ENCODE measurements around the gene OPN1MW3. TPM values are rescaled to one million over a fixed set of nuclear protein-coding genes. Genes with fewer than 3 reads are reported as not detected.
"Not testable (repeated sequence)": the region's sequence is repeated elsewhere in the genome, so short reads cannot be mapped to it uniquely, and the experiment has no call there.

Gene OPN1MW3
- total RNA-seq (not detected), polyA plus RNA-seq (not detected)
- long read RNA-seq, donor 1, result 0 reads
- long read RNA-seq, donor 2, result 0 reads
- long read RNA-seq, donor 3, result 0 reads

DNA sequence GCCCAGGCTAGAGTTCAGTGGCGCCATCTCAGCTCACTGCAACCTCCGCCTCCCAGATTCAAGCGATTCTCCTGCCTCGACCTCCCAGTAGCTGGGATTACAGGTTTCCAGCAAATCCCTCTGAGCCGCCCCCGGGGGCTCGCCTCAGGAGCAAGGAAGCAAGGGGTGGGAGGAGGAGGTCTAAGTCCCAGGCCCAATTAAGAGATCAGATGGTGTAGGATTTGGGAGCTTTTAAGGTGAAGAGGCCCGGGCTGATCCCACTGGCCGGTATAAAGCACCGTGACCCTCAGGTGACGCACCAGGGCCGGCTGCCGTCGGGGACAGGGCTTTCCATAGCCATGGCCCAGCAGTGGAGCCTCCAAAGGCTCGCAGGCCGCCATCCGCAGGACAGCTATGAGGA, at the start of gene OPN1MW3:
Gene OPN1MW3 (plus strand): TSS at position 301 of the 400 bp plus-strand sequence. CDS start 38 bp downstream, at position 339.
- WGBS, 4 donors, result no CpG with 5 or more reads among the region's 17 CpGs
- intact Hi-C loops (cut with DNase I); H3K27me3 ChIP-seq; H3K27ac ChIP-seq; H3K36me3 ChIP-seq; DNase-seq; ATAC-seq; H3K4me1 ChIP-seq; H3K9me3 ChIP-seq; H3K4me3 ChIP-seq: not testable (repeated sequence)

DNA sequence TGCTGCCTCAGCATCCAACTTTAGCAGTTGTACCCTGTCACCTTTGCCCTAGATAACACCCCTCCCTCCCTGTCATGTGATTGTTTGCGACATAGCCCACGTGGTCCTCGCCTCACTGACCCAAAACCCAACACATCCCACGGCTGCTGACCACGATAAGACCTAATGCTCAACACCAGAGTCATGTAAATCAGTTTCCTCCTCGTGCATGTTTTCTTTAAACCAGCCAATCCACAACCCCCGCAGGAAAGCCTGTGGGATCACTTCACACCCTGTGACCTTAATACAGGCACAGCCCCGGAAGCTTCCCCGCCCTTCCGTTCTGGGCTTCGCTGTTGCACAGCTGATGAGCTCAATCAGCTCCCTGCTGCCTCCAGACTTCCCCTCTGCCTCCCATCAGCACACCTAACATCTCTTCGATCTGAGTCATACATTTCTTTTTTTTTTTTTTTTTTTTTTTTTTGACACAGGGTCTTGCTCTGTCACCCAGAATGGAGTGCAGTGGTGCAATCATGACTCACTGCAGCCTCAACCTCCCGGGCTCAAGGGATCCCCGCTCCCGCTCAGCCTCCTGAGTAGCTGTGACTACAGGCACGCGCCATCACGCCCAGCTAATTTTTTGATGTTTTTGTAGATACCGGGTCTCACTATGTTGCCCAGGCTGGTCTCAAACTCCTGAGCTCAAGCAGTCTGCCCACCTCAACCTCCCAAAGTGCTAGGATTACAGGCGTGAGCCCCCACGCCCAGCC, 47.5 kb upstream of the OPN1MW3 start:
- WGBS, 4 donors, result no CpG with 5 or more reads among the region's 21 CpGs
- DNase-seq; H3K27me3 ChIP-seq; H3K9me3 ChIP-seq; H3K4me1 ChIP-seq; intact Hi-C loops (cut with DNase I); H3K27ac ChIP-seq; H3K4me3 ChIP-seq; H3K36me3 ChIP-seq: not testable (repeated sequence)
- ATAC-seq, result peak; percentile 94 to 98 (median 95)

DNA sequence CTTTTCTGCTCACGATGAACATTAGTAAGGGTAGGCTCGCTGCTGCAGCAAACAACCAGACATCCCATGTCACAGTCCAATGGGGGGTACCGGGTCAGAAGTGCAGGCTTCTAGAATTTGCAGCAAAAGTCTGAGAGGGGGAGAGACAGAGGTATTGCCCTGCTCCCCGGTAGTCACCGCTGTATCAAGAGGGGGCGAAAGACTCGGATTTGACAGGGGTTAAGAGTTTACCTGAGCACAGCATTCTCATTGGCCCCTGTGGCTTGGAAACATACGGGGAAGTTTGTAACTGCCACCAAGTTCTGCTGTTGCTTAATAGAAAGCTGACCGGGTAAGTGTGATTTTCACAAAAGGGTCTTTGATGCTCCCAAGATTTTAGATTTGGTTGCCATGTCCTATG, 46.3 kb upstream of the OPN1MW3 start:
- 83 to 91% (median 87%) methylated on average over 3 to 7 of the region's 9 CpGs for WGBS, 4 donors
- ATAC-seq; H3K4me3 ChIP-seq; H3K27ac ChIP-seq; H3K36me3 ChIP-seq; intact Hi-C loops (cut with DNase I); H3K27me3 ChIP-seq; H3K4me1 ChIP-seq; H3K9me3 ChIP-seq: not testable (repeated sequence)
- peak in 1 of 5 donors; percentile 4 for DNase-seq

DNA sequence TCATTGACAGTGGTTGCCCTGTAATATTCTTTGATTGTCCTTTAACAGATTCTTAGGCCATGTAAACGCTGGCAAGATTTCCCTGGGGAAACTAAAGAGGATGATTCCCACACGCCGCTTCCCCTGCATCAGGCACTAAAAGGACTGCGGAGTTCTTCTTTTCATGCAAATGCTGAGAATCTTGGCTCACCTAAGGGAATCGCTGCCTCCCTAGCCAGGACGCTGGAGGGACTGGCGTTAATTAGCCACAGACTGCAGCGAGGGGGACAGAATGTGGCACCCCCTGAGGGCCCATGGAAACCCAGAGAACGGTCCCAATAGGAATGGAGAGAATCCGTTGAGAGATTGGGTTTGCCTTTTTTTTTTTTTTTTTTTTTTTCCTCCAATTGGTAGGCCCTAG, 45.9 kb upstream of the OPN1MW3 start:
- intact Hi-C loops (cut with DNase I); H3K4me3 ChIP-seq; DNase-seq; H3K9me3 ChIP-seq; H3K36me3 ChIP-seq; H3K27ac ChIP-seq; ATAC-seq; H3K4me1 ChIP-seq; H3K27me3 ChIP-seq: not testable (repeated sequence)
- no CpG with 5 or more reads among the region's 10 CpGs for WGBS, 4 donors

DNA sequence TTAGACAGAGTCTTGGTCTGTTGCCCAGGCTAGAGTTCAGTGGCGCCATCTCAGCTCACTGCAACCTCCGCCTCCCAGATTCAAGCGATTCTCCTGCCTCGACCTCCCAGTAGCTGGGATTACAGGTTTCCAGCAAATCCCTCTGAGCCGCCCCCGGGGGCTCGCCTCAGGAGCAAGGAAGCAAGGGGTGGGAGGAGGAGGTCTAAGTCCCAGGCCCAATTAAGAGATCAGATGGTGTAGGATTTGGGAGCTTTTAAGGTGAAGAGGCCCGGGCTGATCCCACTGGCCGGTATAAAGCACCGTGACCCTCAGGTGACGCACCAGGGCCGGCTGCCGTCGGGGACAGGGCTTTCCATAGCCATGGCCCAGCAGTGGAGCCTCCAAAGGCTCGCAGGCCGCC, 37.9 kb upstream of the OPN1MW3 start, which contains the start of gene OPN1MW2:
Gene OPN1MW2 (plus strand): TSS at position 301 of the 400 bp plus-strand sequence. CDS start 60 bp downstream, at position 361.
- H3K27ac ChIP-seq; DNase-seq; ATAC-seq; H3K4me3 ChIP-seq; H3K4me1 ChIP-seq; H3K27me3 ChIP-seq; H3K36me3 ChIP-seq; H3K9me3 ChIP-seq; intact Hi-C loops (cut with DNase I): not testable (repeated sequence)
- WGBS, 4 donors, result no CpG with 5 or more reads among the region's 16 CpGs

DNA sequence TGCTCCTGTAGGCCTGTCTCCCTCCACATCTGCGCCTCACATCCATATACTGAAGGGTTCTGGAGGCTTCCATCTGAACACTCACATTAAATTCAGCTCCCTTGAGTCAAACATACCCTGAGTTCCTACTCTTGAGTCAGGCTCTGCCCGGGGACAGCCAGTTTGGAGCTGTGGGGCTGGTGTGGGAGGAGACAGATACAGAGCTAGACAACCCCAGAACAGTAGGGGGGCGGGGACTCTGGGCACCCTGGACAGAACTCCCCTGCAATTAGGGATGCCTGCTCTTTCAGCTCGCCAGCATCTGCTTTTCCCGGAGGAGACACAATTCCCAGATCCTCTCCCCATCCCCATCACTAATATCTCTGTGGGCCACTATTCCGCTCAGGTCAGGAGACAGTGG, 32.1 kb upstream of the OPN1MW3 start:
- H3K4me3 ChIP-seq; ATAC-seq; DNase-seq; H3K4me1 ChIP-seq; H3K9me3 ChIP-seq; intact Hi-C loops (cut with DNase I); H3K36me3 ChIP-seq; H3K27me3 ChIP-seq; H3K27ac ChIP-seq: not testable (repeated sequence)
- whole genome bisulfite sequencing, 4 donors, result no CpG with 5 or more reads among the region's 6 CpGs

DNA sequence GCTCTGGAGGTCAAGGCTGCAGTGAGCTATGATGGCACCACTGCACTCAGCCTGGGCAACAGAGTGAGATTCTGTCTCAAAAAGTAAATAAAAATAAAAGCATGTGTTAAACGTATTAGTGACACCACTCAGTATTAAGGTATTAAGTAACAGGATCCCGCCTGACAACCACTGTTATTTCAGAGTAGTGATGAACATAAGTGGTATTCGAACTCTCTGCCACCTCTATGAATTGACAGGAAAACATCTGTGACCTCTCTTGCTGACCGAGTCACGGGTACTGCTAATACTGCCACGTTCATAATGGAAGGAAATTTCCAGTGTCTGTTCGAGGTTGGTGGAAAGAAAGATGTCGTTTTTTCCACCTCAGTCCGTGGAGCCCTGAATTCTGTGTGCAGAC, 30.7 kb upstream of the OPN1MW3 start:
- H3K9me3 ChIP-seq; H3K4me1 ChIP-seq; H3K27ac ChIP-seq; ATAC-seq; H3K27me3 ChIP-seq; intact Hi-C loops (cut with DNase I); H3K4me3 ChIP-seq; H3K36me3 ChIP-seq; DNase-seq: not testable (repeated sequence)
- WGBS, 4 donors, result no CpG with 5 or more reads among the region's 9 CpGs

DNA sequence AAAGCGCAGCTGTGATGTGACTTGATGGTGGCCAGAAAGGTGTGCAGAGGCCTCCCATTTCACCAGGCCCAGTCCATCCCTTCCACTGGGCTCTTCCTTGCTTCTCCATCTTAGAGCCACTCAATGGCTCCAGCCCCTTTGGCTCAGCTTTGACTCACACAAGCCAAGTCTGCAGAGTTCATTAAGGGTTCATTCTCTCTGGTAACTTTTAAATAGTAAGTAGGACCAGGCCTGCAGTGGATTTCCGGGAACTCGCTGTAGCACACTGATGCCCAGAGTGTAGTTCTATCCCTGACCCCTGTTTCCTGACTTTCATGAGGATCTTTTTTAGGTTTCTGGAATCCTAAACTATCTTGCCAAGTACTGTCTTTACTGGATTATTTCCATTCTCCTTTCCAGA, 25.9 kb upstream of the OPN1MW3 start:
- WGBS, 4 donors, result no CpG with 5 or more reads among the region's 3 CpGs
- H3K36me3 ChIP-seq; H3K4me1 ChIP-seq; DNase-seq; H3K27me3 ChIP-seq; intact Hi-C loops (cut with DNase I); H3K4me3 ChIP-seq; H3K27ac ChIP-seq; H3K9me3 ChIP-seq: not testable (repeated sequence)
- ATAC-seq, result peak in 3 of 4 donors; percentile 57 to 85 (median 79)

DNA sequence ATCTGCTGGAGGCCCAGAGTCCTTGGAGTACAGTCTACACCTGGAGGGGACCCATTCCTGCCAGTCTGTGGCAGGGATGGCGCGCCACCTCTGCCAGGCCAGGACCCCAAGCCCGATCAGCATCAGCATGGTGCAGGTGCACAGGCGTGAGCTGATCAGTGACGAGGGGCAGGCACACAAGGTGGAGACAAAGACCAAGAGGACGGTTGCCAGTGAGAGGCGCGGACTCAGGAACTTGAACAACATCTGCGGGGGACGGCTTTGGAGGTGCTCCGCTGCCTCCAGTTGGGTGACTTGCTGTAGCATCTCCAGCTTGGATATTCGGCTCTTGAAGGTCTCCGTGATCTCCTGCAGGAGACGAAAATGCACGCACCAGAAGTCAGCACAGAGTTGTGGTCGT, 23.8 kb upstream of the OPN1MW3 start:
- intact Hi-C loops (cut with DNase I); DNase-seq; H3K27me3 ChIP-seq; H3K9me3 ChIP-seq; H3K27ac ChIP-seq; H3K4me1 ChIP-seq; ATAC-seq; H3K4me3 ChIP-seq; H3K36me3 ChIP-seq: not testable (repeated sequence)
- WGBS, 4 donors, result no CpG with 5 or more reads among the region's 16 CpGs

DNA sequence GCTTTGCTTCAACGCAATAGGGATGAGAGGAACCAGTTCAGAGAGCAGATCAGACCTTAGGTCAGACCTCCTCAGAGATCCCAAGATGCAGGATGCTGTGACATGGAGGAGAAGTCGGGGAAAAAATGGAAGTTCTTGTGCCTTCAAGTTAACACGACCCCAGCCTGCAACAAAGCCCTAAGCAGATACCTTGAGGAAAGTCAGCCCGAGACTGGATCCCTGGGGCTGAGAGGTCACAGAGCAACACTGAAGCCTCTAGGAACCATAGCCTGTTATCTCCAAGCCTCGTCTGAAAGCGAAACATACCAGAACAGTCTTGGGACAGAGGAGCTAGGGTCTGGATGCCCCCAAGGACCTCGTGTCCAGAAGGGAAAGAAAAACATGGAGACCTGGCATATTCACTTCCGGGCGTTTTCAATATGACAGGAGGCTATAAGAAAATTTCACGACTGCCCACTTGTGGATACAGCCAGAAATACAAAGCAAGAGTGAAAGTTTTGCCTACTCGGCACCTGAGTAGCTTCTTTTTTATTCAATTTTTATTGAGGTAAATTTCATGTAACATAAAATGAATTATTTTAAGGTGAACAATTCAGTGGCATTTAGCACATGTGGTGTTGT, 18.3 kb upstream of the OPN1MW3 start:
- intact Hi-C loops (cut with DNase I); H3K9me3 ChIP-seq; ATAC-seq; H3K27ac ChIP-seq; H3K27me3 ChIP-seq; H3K36me3 ChIP-seq; H3K4me1 ChIP-seq; H3K4me3 ChIP-seq: not testable (repeated sequence)
- DNase-seq, result peak in 1 of 5 donors; percentile 11
- 75% methylated on average over 9 of the region's 11 CpGs; no CpG with 5 or more reads in 3 of the 4 donors for WGBS, 4 donors

DNA sequence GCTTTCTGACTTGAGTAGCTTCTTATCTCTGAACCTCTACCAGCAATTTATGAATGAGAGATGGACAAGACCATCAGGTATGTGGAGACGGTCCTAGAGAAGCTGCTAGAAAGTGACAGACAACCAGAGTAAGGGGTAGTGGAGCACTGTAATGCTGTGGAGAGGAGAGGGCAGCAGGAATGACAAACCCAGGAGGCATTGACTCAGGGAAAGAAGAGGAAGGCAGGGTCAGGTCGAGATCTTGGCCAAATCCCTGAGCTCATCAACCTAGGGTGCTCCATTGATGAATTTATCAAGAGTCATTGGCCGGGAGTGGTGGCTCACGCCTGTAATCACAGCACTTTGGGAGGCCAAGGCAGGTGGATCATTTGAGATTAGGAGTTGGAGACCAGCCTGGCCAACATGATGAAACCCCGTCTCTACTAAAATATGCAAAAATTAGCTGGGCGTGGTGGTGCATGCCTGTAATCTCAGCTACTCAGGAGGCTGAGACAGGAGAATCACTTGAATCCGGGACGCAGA, 17.3 kb upstream of the OPN1MW3 start:
- DNase-seq (peak in 1 of 5 donors; percentile 11), ATAC-seq (peak in 1 of 4 donors; percentile 39)
- intact Hi-C loops (cut with DNase I), result not testable (repeated sequence)

More for the DNA sequence above, 17.3 kb upstream of the OPN1MW3 start:
- not testable (repeated sequence) for H3K4me3 ChIP-seq, H3K27ac ChIP-seq, H3K36me3 ChIP-seq, H3K9me3 ChIP-seq, H3K4me1 ChIP-seq, H3K27me3 ChIP-seq
- WGBS, 4 donors, result 74 to 90% (median 81%) methylated on average over 6 to 8 of the region's 8 CpGs; no CpG with 5 or more reads in 1 of the 4 donors

Data from heart left ventricle (tissue), 16 donors.